GM12892 (cell line): Measurements from ENCODE around the gene ESD.

Source experiments
- POLR2A ChIP-seq: IDR thresholded peaks from 2 replicates; pipeline ENCODE4 v1.6.1; 2011; ENCODE audit warnings: low read depth, low read length, control low read depth
- POLR2AphosphoS5 ChIP-seq: IDR thresholded peaks from 2 replicates; pipeline ENCODE4 v1.6.1; 2011; ENCODE audit warnings: low read depth, low read length, control low read depth
- TAF1 ChIP-seq: IDR thresholded peaks from 2 replicates; pipeline ENCODE4 v1.6.1; 2011; ENCODE audit warnings: low read depth, mild to moderate bottlenecking, control low read depth, low read length, borderline replicate concordance

DNA sequence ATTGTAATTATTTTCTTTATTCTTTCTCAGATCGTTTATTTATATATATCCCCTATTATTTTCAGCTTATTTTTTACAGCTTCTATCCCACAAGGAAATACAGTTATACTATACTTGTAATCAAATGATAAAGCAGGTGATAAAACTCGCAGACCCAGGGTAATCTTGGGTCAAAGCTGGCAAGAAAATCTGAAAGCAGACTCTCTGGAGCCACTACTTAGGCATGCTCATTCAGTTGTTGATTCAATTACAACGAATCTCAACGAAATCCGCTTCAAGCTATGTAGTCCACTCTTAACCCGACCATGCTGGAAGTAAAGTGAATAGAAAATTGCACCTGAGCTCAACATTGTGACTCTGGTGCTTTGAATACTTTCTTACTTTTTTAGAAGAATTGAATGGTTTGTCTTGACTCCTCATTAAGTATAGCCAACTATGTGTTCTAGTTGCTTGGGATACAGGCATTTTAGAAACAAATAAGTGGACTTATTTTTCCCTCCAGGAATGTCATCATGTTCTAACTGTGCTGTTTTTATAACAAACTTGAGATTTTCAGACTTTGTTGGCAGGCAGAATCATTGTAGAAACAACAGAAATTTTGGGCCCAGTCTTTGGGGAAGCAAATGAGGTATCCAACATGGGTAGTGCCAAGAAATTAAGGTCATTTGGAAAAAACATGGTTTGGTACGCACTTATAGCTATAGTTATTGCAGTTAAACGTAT is 21.4 kb downstream of the ESD start:
- no peak for TF ChIP-seq POLR2A
- TF ChIP-seq TAF1, result no peak
- TF ChIP-seq POLR2AphosphoS5, result no peak
